HG03565 (cell line): ENCODE data around the gene HMCES.
"Not testable (repeated sequence)": the region's sequence is repeated elsewhere in the genome, so short reads cannot be mapped to it uniquely, and the experiment has no call there.

Experiments used
- ATAC-seq: cut with Tn5 transposase; IDR thresholded peaks from one replicate; pipeline ENCODE4 v1.9.1; 2021; ENCODE audit warnings: mild to moderate bottlenecking, moderate library complexity; ENCODE audit not compliant: unreplicated experiment

Gene HMCES

DNA sequence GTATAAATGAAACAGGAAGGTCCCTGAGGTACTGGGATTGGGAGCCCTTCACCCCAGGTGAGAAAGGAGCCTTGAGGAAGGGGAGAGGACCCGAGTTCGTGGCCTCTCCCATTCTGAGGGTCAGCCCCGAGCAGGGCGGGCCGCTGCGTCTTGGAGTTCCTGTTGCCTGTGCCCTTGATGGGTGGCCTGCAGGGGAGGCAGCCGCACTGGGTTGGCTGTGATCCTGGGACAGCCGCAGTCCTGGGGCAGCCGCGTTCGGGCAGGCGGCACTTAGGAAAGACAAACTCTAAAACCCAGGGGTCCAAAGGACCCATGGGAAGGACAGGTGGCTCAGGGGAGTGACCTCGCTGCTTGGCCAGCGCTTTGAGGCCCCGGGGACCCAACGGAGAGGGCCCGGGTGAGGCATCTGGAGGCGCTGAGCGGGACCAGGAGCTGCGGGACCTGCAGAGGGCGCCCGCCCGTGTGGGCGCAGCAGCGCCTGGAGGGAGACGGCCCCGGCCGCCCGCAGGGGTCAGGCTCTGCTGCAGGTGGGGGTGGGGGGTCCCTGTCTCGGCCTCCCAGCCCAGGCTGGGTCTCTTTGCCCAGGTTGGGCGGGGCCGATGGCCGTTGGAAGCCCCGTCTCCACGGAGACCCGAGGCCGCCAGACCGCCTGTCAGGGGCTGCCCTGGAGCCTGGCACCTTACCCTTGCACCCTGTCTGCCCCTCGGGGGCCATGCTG, 65.1 kb downstream of the HMCES start:
- ATAC-seq = no peak

DNA sequence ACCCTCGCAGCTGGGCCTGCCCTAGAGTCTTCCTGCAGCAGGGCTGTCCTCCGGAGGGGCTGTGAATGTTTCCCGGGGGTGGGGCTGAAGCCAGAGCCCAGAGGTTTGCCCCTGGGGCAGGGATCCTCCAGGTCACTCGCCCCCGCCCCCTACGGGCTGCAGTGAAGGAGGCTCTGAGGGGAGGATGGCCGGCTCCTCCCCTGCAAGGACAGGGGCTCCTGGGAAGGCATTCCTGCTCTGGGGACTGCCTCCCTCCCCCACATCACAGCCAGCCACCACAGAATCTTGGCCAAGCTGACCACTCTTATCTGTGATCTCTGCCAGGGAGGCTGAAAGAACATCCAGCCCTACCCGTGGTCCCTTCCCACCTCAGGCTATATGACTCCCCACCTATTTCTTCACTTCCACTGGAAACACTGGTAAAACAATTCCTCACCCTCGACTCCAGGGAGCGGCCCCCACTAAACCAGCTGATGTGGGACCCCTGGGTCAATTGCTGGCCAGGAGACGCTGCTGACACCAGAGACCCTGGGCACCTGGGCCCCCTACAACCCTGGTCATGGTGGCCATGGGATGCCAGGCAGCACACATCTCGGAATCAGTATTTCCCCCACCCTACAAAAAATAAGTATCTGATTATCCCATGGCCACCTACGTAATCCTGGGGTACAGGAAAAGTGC, 66.0 kb downstream of the HMCES start:
- ATAC-seq = no peak

DNA sequence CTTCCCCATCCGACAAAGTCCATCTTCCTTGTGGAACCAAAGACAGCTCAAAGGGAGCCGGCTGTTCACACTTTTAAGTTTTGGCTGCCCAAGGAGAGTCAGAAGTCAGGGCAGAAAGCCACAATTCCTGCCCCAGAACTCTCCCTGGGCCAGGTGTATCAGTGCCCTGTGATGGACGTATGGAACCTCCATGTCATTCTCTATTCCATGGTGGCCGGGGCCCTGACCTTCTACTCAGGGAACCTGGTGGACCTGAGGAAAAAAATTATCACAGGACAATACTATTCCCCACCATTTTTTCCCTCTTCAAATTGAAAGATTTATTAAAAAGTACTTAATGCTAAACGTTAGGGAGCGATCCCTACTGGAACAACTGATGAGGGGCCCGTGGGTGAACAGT, 66.6 kb downstream of the HMCES start:
- no peak for ATAC-seq

DNA sequence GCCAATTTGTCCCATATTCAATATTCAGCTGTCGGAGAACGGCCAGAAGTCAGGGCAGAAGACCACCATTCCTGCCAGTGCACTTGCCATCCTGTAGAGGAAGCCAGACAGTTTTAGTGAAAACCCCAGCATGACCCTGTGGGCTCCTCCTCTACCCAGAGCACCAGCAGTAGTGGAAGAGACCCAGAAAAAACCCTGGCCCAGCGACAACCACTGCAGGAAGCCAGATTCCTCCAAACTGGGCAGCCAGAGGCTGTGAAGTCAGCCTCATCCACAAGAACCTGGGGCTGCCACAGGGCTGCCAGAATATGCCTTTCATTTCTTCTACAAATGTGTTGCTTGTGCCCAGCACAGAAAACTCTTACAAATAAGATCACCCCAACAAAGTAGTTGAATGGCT, 67.3 kb downstream of the HMCES start:
- no peak for ATAC-seq

DNA sequence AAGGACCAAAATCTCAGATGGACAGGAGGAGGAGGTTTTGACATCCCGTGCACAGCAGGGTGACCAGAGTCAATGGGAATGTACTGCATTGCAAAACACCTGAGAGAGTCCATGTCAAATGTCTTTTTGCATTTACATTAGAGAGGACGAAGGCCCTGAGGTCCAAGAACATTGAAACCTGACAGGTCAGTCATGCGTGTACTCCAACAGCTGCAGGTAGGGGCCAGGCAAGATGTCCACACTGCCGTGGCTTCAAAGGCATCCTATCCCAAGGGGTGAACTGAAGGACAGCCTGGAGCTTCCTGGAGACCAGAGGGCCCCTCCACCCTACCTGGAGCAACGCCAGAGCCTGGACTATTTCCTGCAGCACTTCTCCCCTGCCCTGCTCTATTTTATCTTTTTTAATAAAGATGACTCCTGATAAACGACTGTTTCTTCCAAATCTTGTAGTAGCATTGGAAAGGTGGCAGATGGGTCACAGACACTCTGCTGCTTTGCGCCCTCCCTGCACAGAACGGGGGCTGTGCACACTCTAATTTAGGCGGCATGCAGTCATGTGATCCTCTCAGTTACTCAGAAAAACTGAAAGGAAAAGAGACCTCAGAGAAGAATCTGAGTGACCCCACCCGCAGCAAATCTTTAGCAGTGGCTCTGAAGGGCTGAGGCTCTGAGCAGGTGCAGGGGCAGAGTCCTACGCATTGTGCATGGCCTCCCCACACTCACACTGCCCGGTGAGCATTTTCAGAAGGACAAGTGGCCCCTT, 68.2 kb downstream of the HMCES start:
- ATAC-seq = no peak

DNA sequence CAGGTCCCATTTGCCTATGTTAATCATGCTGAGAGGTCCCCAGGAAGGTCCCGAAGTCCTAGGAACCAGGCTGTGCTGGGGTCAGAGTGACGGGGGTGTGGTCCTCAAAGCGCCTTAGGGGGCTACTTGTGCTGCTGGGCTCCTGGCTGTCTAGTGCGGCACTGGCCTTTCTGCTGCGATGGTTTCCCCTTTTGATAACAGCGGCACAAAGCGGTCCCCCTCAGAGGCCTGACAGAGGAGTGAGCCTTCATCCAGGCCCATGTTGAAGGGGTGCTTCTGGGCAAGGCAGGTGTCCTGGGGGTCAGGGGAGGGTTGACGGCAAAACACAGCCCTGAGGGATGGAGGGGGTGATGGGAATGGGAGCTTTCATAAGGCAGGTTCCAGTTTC, 68.8 kb downstream of the HMCES start:
- no peak for ATAC-seq

DNA sequence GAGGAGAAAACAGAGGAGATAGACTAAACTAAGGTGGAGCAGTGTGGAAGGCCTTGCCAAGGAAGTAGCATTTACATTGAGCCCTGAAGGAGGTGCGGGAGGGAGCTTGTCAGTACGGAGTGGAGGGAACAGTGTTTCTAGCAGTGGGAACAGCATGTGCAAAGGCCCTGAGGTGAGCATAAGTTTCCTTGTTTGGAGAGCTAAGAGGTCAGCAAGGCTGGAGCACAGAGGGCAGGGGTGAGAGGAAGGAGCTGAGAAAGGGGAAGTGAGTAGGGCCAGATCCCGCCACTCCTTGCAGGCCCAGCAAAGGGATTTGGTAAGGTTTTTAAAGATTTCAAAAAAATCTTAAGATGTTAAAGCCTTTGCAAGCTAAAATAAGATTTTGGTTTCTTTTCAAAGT, 70.1 kb downstream of the HMCES start:
- ATAC-seq = no peak

DNA sequence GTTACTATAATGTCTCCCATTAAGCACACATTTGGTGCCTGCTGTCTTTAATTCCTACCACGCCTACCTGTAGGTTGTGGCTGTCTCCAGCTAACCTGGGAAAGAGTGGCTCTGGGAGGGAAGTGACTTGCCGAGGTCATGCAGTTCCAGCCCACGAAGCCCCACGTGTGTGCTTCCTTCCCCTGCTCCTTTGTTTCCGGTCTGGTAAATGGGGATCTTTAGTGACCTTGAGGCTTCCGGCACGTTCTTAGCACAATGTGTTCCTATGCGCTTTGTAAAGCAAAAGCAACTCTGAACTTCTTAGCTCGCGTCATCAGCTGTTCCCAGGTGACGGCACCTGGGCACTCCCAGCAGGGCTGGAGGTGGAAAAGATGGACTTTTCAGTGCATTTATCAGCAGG, 70.5 kb downstream of the HMCES start:
- ATAC-seq = not testable (repeated sequence)

DNA sequence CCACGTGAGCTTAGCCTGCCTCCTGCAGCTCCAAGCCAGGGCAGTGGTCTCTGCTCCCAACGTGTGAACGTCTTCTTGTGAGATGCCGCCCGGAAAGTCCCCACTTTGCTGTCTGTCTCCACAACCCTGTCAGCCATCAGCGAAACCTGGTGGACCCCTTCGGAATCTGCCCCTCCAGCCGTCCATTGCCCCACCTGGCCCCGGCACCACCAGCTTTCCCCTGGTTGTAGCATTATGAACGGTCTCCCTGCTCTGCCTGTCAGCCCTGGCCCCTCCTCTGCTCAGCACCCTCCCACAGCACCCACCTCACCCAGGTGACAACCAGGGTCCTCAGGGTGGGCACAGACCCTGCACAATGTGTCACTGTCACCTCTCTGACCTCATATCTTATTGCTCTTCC, 71.1 kb downstream of the HMCES start:
- no peak for ATAC-seq

DNA sequence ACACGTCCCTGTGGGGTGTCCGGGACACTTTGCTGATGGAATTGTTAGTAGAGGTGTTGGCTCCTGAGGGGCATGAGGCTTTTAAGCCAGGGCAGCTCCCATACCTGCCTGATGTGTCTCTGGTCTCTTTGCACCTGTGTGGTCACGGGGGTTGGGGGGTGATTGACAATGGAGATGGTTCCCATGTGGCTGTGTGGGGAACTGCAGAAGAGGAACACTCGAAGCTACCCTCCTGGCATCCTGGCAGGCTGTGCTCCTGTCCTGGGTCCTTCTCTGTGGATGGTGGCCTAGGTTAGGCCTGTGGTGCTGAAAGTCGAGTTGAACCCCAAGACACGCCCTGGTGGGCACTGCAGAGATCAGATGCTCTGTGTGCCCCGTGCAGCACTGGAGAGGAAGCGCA, 73.4 kb downstream of the HMCES start:
- no peak for ATAC-seq

DNA sequence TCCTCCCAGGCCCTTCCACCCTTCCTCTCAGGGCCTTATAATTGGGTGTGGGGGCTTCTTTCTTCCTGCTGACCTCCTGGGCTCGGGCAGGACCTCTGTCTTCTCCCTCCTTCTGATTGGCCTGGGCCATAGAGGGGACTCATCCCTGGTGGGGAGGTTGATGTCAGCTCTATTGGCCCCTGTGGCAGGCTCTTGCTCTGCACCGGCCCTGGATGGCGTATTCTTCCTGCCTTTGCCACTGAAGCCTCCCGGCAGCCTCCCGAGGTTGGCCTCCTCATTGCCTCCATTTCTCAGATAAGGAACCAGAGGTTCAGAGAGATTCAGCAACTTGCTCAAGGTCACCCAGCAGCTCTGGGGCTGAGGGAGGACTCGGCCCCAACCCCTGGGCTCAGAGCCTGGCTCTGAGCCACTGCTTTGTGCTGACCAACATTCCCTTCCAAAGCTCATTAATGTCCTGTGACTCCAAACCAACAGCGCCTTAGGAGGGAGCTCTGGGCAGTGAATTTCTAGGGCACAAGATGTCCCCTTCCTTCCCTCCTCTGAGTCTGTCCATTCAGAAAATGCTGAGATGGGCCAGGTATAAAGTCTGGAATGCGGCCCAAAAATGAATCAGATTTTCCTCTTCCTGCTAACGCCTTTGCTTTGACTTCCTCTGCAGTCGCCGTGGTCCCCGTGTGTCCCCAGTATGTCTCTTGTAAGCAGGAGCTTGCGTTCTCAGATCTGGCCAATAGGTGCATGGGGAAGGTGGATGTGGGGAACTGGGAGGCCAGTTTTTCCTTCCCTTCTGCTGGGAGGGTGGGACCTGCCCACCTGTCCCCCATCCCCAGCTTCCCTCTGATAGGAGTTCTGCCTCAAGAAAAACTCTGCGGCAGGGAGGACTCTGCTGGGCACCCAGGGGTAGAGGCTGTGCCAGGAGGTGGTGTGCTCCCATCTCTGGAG, 74.2 kb downstream of the HMCES start:
- no peak for ATAC-seq

DNA sequence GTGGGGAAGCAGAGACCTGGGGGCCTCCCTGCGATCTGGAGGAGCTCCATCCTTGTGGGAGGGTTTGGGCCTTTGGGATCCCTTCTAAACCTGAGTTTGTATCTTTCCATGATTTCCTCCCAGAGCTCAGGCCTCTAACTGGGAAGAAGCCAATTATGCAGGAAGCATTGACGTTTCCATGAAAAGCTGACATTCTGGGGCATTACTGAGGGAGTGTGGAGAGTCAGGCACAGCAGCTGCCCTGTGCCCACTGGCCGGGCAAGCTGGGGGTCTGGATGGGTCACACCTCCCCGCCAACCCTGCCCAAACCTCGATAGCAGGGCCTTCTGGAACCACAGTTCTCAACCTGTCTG, 74.9 kb downstream of the HMCES start:
- ATAC-seq = no peak
